Measurements from ENCODE around the gene TMEM271.
"Not testable (repeated sequence)": the region's sequence is repeated elsewhere in the genome, so short reads cannot be mapped to it uniquely, and the experiment has no call there.

- TF ChIP-seq PKNOX1 (IDR thresholded peaks at IDR 0.05); HDGF (IDR thresholded peaks at IDR 0.05; ENCODE audit: borderline replicate concordance); BHLHE40 (IDR thresholded peaks at IDR 0.05; ENCODE audit: borderline replicate concordance); FOXM1 (IDR thresholded peaks at IDR 0.05; ENCODE audit: borderline replicate concordance); L3MBTL2 (conservative IDR thresholded peaks at IDR 0.05); SUZ12 (IDR thresholded peaks at IDR 0.05); FOXK2 (IDR thresholded peaks at IDR 0.05); SP1 (IDR thresholded peaks at IDR 0.05); ARNT (IDR thresholded peaks at IDR 0.05); ELF4 (IDR thresholded peaks at IDR 0.05): not testable (repeated sequence)
Observed at GRCh38 chr4:554793-555320, 21.2 kb downstream of the TMEM271 start.
